IPS-11a (cell line): ENCODE measurements around the gene PEX14.

Source experiments
- H3K4me3 ChIP-seq: one replicate; pipeline ENCODE4 v1.5.1; 2013; ENCODE audit warnings: low read depth, low read length, control low read depth

Gene PEX14

DNA sequence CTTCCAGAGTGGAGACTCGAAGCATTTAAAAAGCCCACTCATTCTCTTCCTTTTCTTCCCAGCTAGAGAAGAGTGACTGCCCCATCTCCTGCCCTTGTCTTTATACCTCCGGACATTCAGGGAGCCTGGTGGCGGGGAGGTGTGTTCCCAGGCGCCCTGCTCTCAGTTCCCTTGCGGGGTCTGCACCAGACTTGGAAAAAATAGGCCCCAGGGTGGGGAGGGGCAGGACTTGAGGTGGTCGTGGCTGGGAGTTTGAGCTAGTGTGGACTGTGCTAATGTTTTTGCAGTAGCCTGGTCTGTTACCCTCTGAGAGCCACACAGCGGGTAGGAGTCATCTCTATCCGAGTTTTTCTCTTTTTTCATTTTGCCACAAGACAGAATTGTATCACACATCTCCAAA lies 139.1 kb downstream of the PEX14 start:
- no peak overlapping the region for H3K4me3 ChIP-seq

DNA sequence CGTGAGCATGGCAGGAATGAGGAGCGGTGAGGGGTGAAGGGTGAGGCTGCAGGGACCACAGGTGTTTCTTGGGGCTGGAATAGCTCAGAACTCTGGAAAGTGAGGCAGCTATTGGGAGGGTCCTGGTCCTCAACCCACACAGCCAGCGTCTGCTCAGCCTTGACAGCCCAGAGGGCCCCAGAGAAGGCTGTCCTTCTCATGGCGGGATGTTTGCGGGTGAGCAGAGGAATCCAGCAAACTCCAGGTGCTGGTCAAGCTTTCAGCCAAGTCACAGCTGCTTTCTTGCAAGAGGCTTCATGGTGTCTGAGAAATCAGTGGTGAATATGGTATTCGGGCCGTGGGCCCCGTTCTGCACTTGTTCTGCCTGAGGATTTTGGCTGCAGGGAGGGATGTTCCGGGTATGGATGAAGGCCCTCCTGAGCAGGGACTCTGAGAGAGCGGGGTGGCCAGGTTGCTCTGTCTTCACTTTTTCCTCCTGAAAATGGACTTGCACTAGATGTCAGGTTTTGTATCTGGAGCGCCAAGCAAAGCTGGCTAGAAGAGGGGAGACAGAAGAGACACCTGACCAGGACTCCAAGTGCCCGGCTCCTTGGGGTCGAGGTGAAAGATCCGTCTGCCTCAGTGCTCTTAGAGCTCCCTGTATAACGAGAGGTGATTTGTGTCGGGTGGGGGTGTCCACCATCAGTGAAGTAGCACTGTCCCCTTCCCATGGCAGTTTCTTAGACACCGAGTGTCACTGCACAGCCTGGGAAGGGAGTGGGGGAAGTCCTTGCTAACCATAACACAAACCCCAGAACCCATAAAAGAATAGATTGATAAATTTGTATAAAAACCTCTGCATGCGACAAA lies 139.9 kb downstream of the PEX14 start:
- H3K4me3 ChIP-seq = no peak overlapping the region

DNA sequence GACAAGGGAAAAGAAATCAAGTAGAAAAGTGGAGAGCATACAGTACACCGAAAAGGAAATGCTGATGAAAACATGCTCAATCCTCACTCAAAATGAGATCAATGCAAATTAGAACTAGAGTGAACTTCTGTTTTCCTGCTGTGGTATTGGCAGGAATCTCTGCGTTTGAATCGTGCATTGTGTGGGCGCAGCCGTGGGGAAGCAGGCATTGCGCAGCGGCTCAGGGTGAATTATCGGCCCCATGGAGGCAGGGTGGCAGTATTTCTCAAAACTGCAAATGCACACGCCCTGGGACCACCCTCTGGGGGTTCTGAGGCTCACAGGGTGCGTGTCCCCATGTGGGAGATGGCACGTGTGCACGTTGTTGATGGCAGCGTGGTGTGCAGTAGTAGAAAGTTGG lies 140.6 kb downstream of the PEX14 start:
- H3K4me3 ChIP-seq = no peak overlapping the region

- H3K4me3 ChIP-seq = no peak overlapping the region
These were observed 141.4 kb downstream of the PEX14 start for GRCh38 chr1:10615932-10616671.

DNA sequence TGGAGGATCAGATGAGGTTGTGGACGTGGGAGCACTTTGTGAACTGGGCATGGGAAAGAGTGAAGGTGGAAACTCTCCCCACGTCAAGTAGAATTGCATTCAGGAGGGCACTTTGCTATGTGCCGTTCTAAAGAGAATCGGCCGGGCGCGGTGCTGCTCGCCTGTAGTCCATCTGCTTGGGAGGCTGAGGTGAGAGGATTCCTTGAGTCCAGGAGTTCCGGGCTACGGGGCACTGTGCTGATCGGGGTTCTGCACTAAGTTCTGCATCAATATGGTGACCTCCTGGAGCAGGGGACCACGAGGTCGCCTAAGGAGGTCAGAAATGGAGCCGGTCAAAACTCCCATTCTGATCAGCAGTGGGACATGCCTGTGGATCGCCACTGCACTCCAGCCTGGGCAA lies 141.9 kb downstream of the PEX14 start:
- H3K4me3 ChIP-seq = no peak overlapping the region

DNA sequence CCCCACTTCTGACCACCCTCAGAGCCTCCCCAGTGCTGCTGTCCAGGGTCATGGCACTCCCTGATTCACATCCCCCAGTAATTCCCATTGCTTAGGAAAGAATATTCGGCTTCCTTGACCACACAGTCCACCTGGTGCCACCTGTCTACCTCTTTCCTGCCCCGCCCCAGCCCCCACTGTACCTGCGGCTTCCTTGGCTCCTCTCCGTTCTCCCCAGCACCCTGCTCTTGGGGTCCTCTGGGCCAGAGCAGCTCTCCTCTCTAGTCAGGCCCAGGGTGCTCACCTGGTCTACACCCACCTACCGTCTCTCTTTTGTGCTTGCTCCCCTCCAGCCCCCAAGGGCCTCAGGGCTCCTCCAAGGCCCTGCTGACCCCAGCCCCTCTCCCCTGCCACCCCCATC lies 142.6 kb downstream of the PEX14 start:
- no peak overlapping the region for H3K4me3 ChIP-seq

DNA sequence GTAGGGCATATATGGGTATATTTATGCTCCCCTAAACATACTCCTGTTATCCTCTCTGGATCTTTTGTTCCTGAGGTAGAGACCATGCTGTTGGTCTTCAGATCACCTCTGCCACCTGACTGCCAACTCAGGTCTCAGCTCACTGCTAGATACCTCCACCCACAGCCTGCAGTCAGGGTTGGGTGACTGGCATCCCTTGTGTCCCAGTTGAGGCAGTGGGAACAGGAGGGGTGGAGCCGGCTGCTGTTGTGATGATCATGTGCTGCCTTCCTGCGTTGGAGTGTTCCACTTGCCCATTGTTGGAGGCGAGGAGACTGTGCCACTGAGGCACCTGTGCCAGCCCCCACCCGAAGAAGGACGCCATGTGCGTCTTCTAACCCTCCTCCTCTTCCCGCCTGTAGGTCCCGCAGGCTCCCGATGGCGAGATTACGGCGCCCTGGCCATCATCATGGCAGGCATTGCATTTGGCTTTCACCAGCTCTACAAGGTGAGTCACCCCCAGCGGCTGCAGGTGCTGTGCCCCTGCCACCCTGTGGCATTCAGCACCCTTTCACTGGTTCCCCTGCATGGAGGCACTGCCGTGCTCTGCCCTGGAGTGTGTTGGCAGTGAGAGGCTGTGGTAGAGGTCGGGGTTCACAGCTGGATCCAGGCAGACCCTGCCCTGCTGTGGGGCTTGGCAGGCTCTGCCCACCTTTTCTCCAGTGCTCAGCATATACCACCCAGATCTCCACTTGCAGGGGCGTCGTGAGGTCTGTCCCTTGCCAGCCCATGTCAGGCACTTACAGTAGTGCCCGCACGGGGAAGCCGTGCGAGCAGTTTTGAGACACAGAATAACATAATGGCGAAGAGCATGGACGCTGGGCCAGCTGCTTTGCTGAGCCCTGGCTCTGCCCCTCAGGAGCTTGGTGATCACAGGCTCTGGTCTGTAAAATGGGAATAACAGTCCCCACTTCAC lies 143.5 kb downstream of the PEX14 start:
- H3K4me3 ChIP-seq = no peak overlapping the region

GRCh38 chr1:10620776-10621175 lies 146.0 kb downstream of the PEX14 start:
- H3K4me3 ChIP-seq = no peak overlapping the region

- no peak overlapping the region for H3K4me3 ChIP-seq
These were observed 147.2 kb downstream of the PEX14 start for GRCh38 chr1:10621906-10622305.

GRCh38 chr1:10622910-10623685 lies 148.3 kb downstream of the PEX14 start:
- H3K4me3 ChIP-seq = no peak overlapping the region

- H3K4me3 ChIP-seq = no peak overlapping the region
These were observed 149.0 kb downstream of the PEX14 start for GRCh38 chr1:10623686-10624145.

DNA sequence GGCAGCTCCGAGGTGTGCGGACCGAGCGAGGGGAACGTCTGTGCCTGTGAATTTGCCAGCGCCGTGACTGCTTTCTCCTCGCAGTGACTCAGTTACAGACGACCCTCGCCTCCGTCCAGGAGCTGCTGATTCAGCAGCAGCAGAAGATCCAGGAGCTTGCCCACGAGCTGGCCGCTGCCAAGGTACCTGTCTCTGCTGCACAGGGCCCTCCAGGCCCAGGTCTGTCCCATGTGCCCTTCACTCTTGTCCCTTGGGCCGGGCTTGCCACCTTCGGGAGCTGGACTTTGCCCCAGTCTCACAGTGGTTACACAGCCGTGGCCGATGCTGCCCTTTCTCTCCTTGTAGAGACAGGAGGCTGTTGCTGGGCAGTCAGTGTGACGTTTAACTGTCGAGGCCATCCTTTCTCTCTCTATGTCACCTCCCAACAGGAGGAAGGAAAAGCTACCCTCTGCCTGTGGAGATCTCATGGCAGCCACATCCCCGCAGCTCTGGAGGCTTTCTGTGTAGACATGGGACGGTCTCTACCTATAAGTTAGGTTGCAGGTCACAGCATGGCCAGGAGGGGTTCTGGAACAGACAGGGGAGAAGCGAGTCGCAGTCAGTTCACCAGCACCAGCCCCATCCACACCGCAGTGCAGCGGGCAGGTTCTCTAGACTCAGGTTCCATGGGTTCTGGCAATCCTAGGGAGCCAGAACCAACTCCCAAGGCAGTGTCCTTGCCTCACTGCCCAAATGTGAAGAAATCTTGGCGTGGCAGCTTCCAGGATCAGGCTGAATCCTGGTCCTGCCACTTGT lies 149.7 kb downstream of the PEX14 start:
- no peak overlapping the region for H3K4me3 ChIP-seq

DNA sequence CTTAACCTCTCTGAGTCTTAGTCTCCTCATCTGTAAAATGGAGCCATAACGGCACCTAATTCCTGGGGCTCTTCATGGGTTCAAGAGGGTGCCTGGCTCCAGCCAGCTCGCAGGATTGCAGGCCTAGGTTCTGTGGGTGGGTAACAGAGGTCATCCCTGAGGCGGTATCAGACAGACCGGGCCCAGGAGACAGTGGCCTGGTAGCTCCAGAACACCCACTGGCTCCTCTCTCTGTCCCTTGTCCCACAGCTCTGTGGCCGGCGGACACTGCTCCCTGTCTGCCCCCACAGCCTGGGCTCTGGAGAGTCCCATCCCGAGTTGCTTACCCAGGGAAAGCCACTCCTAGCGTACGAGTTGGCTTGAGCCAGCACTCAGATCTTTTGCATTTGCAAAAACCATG lies 150.3 kb downstream of the PEX14 start:
- no peak overlapping the region for H3K4me3 ChIP-seq

DNA sequence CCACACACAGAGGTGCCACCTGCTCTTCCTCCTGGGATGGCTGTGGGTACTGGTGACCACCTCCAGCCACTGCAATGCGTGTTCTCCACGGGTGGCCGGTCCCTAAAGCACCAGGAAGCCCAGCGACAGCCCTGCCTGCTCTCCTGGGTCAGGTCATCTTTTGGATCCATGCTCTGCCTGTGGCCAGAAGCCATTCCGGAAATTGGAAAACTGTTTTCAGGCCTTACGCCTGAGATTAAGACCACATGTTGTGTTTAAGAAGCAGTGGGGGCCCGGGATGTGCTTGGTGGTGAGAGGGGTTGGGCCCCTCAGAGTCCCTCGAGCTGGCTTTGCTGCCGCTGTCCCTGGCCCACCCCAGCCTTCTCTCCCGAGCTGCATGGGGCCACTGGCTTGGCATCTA lies 150.8 kb downstream of the PEX14 start:
- H3K4me3 ChIP-seq = no peak overlapping the region

DNA sequence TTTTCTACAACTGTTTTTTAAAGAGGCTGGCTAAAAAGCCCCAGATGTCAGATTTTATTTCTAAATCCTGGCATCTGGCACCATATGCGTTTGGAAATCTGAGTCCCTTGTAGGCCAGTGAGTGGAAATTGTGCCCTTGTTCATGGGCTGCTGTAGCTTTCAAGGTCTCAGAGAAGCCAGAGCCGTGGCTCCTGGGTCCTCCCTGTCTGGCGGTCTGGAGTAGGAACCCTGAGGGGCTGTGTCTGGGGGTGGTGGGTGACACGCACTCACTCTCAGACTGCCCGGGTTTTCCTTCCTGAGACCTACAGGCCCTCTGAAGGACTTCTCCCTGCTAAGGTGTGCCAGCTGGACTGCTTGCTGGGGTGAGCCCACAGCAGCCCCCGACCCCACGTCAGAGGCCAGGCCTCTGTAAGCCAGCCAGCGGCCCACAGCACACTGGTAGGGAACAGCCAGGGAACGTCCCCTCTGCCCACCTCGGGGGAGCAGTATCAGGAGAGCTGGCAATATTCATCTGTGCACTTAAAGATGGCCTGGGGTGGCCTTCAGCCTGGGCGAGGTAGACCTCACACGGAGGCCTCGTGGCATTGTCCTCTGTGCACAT lies 151.5 kb downstream of the PEX14 start:
- no peak overlapping the region for H3K4me3 ChIP-seq

DNA sequence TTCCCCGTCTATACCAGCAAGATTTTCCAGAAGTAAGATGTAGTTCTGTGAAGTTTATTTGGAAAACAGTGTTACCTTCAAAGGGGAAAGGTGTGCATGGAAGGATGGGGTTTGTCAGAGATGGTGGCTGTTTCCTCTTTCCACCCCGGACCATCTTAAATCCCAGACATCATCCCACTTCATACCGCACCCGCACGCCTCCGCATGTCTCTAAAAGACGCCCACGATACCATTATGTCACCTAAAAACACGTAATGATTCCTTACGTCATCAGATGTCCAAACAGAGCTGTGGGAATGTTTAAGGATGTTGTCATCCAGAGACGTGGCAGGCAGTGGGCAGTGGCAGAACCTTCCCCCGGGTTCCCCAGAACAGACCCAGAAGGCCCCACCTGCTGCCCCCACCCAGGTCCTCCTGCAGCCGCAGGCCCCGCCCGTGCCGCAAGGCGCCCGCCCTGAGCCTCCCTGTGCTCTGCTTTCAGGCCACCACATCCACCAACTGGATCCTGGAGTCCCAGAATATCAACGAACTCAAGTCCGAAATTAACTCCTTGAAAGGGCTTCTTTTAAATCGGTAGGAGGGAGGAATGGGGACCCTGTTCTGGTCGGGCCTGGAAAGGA lies 152.2 kb downstream of the PEX14 start:
- H3K4me3 ChIP-seq = no peak overlapping the region

DNA sequence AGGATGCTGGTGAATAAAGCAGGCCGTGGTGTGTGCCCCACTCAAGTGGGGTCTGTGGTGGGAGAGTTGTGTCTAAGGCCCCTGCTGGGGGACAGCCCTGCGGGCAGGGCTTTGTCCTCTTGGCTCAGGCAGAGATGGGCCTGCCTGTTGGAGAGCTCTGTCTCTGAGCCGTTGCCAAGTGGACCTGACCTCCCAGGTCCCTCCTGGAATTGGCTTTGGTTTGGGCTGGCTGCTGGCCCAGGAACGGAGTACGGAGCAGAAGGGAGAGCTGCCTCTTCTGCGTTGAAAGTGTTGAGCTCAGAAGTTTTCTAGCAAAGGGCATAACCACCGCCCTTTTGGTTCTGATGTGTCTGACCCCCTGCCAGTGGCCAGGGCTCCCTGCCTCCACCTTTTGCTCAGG lies 153.9 kb downstream of the PEX14 start:
- H3K4me3 ChIP-seq = no peak overlapping the region

GRCh38 chr1:10629091-10629815 lies 154.5 kb downstream of the PEX14 start:
- no peak overlapping the region for H3K4me3 ChIP-seq
